GM11168 (cell line): ENCODE measurements around the gene TNFRSF11A.

Experiments used
- in situ Hi-C: fragments of 300-500 bp; cut with MboI; formaldehyde crosslinking; loops from one replicate; pipeline ENCODE4 v1.12.0; 2022; ENCODE audit warnings: low sequenced_read_pairs; ENCODE audit not compliant: unreplicated experiment

Gene TNFRSF11A

DNA sequence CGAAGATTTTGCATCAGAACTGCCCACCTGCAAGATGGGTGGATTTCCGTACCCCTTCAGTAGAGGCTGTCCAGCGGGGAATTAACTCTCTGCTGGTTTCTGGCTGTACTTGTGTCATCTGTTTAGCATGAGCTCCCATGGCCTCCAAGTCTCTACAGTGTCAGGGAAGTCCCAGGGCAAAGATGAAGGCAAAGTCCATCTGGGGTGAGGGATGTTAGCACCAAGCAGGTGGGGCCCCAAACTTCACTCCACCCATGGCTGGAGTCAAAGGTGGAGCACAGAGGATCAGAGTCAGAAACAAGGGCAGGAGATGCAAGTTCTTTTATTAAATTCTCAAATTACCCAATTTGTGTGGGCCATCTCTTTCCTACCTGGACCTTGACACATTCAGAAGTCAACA, 78.0 kb downstream of the TNFRSF11A start:
- in situ Hi-C loops = no loop called here

DNA sequence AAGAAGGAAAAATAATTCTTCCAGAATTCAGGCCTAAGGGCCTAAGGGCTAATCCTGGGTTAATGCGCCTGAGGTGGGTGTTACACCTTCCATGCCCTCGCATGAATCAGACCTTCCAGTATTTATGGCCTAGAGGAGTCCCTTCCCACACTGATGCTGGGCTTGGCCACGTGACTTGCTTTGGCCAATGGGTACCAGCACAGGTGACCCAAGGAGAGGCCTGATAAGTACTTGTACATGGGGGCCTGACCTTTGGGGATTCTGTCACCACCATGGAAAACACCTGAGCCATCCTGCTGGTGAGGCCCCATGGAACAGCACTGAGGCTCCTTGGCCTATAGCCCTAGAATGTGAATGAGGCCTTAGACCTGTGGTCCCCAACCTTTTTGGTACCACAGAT, 79.8 kb downstream of the TNFRSF11A start:
- in situ Hi-C loops = no loop called here

DNA sequence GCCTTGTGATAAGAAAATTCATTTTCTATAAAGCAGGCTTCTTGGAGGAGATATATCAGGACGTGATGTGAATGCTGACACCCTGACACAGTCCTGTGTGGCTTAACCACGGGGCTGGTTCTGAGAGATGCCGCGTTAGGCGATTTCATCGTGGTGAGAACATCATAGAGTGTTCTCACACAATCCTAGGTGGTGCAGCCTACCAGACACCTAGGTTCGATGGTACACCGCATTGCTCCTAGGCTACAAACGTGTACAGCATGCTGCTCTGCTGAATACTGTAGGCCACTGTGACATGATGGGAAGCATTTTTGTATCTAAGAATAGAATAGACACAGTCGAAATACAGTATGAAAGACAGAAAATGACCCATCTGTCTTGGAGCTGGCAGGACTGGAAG, 82.5 kb downstream of the TNFRSF11A start:
- in situ Hi-C loops = no loop called here

DNA sequence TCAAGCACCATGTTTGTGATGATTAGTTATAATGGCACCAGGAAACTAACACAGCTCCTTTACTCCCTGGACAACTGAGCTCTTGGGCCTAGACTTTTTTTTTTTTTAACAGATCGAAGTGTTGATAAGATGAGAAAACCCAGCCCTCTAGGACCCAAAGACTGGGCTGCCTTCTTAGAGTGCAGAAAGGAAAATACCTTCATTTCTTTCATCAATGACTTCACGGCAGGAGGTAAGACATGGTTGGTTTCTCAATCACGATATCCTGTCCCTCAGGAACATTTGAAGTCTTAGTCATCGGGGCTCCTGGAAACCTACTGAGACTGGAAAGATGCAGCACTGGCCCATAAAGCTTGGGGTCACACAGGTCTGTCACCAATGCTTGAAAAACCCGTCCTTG, 84.7 kb downstream of the TNFRSF11A start:
- in situ Hi-C loops = no loop called here

DNA sequence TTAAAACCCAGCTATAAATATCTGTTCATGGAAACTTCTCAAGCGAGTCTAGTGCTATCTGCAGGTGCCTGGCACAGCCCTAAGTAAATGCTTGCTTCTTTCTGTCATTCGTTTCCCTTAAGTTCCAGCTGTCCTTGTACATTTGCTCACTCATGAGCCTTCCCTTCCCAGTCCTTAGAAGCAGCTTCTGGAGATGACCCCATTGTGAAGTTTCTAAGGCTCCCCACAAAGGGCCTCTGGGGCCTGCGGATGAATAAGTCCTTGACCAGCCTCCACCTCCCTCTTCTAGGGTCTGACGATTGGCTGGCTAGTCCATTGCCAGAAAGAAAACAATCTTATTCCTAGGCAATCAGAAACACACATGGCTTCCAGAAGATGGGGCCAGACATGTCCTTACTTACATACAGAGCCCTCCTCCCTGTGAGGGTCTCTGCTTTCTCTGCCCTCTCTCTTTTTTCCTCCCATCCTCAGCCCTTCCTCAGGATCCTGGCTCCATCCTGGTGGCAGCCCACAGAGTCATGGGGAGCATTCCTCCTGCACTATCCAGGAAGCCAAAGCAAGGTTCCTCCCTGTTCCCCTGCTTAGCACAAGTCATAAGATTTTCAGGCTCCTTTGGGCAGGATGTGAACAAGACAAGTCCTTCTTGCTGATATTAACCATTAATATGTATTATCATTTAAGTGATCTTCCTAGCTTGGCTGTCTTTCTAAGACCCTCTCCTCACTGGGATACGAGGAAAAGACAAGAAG, 87.3 kb downstream of the TNFRSF11A start:
- in situ Hi-C loops = no loop called here

DNA sequence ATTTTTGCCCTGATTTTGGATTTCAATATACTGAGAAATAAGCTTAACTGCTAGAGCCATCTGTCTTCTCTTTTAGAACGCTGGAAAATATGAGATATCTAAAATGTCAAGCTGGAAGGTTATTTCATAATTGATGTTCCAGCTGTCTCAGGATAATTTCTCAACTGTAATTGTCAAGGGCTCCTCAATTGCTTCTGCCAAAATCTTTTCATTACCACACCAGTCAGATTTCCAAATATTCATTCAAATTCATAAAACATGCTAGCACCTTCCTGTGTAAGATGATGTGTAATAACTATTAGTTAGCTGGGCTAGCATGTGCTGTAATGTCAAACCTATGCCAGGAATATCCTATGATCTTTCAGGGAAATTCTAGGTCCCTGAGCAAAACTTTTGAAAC, 88.1 kb downstream of the TNFRSF11A start:
- in situ Hi-C loops = no loop called here

DNA sequence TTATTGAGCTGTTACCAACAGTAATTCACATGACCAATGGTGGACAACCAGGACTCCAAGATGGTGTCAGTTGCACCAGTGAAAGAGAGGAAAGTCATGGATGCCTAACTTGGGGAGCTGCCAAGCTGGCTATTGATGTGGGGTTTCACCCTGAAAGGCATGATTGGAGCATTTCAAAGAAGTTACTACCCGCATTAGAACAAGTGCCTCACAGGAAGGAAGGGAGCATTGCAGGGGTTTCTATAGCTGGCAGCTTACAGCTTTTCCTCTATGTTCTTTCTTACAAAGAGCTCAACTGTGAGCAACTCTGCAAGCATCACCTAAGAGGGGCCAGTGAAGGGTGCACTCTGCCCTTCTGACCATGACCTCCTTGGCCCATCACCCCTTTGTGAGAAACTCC, 93.1 kb downstream of the TNFRSF11A start:
- in situ Hi-C loops = no loop called here

DNA sequence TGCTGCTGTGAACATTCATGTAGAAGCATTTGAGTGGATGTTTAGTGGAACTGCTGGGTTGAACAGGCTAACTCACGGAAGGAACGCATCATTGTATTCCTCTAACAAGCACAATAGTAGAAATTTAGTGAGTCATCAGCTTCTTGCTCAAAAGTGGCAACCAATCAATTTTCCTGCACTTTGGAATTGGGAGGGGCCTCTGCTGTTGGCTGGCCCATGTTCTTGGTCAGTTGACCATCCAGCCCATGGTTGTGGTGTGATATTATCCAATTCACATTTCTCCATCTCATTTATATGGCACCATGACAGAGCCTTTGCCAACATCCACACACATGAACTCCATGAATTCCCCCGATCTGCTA, 95.0 kb downstream of the TNFRSF11A start:
- in situ Hi-C loops = no loop called here

DNA sequence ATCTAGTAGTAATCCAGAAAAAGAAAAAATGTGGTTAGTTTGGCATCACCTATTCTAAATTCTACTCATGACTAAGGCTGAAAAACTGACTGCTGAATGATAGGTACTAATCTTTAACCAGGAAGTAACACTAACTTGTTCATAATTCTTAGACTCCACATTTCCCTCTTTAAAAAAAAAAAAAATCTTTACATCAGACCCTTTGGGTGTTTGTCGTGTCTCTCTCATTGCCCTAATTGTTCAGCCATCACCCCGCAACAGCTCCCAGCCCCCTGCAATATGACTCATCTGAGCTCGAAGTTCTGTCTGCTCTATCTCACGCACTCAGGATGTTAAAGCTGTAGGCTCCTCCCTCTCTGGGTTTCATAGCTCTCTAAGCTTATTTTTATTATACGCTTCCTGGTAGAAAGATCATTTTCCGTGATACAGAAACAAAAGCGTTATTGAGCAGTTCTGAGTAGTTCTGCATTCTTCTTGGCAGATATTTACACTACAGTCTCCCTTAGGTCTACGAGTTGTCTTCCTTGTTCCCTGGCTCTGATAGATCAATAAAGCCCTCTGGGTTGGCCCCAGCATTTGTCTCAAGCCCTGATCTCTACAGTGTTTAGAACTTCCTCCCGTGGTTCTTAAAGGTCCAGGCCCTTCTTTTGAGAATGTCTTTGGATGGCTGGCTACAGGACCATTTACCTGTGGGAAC, 95.6 kb downstream of the TNFRSF11A start:
- in situ Hi-C loops = no loop called here

DNA sequence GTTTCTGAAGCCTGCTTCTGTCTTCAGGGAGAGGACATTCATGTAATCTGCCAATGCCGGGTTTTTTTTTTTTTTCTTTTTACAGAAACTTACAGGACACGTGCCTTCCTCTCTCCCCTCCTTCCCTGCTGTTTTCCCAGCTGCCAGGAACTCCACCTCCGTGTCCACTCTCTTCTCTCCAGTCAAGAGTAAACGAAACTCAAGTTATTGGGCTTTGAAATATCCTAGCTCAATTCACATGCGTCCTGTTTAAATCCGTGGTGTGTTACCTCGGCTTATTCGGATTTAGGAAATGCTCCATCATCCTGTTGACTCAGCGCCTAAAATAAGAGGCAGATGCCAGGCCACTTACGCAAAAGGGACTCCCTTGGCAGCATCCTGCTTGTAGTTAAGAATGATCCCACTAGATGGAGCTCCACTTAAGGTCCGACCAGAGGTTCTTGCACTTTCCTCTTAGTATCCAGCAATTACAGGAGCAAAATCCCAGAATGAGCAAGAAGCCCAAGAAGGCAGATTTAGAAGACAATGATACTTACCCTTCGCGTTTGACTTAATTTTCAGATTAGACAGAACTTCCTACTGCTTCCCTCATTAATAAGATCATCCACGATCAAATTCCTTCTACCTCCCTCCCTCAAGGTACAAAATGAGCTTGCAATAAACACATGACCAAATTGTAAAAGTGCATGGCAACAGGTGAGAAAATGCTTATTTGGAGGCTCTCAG, 100.5 kb downstream of the TNFRSF11A start:
- in situ Hi-C loops = no loop called here

DNA sequence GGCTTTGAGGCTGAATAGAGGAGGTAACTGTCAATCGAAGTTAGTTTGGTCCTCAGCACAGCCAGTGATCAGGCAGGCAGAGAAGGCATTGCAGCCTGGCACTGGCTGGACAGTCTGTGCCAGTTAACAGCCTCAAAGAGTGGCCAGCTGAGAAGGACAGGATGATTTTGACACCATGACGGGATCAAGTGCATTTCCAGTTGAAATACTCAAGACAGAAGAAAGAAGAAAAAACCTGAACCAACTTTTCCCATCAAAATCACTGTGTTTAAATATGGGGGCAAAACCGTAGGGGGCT, 101.0 kb downstream of the TNFRSF11A start:
- in situ Hi-C loops = no loop called here

DNA sequence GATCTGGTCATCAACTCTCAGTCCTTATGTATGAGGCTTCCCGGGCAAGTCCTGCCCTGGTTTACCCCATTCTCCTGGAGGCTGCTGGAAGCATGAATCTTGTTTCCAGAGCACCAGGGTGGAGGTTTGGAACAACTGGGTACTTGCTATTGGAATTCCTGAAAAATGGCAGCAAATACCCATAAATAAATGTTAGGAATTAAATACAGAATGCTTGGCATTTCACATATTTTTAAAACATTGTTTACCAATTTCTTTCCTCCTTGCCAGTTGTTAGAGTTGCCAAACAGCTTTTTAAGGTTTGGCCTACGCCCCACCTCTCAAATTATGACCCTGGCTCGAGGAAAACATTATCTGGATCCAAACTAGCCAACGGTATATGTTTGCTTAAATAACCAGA, 107.1 kb downstream of the TNFRSF11A start:
- in situ Hi-C loops = no loop called here

DNA sequence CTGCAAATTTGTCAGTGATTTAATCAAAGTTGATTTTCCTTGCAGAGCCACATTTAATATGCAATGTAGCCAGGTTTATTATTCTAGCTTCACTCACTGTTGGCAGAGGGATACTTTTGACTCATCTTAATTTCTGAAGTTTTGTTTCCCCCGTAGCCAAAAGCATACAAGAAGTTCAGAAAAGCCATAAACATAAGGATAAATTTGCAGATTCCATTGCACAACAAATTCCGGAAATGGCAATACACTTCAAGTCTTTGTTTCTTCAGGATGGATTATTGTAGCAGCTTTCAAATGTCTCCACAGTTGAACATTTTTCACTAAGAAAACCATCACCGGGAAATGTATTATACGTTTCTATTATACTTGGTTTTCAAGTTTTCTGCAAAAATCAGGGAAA, 109.7 kb downstream of the TNFRSF11A start:
- in situ Hi-C loops = no loop called here

DNA sequence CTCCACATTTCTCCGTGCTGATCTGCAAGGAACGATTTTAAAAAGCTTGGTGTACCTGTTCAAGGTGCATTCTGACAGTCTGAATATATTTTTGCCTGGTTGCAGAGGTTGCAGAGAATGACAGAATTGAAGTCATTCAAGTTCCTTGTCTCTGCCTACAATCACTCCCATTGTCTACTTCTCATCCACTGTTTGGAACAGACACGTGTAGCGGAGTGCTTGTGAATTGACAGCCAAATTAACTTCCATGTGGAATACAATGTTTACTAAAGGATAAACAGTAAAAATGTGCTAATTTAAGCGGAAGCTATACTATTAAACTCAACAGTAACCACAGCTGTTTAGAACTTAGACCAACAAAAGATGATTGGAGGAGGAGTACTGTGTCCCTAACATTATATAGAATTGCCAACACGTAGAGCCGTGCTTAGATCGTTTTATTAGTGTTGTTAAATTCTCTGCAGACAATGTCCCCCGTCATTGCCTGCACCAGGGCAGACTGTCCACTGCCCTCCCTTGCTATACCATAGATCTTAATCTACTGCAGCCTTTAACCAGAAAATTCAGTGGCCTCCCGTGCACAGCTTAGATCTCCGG, 110.4 kb downstream of the TNFRSF11A start:
- in situ Hi-C loops = no loop called here

DNA sequence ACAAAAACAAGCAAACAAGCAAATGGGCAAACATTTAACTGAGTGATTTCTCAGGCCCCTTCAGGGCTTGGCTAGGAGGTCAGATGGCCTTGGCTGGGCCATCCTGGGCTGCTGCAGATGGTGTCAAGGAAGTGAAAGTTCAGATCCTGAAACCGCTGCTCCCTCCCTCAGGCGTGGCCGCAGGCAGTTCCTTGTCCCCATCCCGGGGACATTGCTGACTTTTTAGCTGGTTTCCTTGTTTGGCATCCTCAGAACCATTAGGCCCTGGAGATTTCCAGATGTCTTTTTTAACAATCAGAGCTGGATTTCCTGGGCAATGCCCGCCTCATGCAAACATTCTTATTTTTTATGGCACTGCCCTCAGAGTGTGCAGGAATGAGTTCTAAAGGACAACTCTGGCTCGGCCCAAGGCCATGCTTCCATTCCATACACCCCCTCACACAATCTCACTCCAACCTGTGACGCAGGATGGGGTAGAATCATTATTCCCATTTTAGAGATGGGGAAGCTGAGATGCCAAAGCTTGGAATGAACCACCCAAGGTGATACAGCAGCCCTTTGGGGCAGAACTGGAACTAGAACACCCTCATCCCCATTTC, 111.6 kb downstream of the TNFRSF11A start:
- in situ Hi-C loops = no loop called here

DNA sequence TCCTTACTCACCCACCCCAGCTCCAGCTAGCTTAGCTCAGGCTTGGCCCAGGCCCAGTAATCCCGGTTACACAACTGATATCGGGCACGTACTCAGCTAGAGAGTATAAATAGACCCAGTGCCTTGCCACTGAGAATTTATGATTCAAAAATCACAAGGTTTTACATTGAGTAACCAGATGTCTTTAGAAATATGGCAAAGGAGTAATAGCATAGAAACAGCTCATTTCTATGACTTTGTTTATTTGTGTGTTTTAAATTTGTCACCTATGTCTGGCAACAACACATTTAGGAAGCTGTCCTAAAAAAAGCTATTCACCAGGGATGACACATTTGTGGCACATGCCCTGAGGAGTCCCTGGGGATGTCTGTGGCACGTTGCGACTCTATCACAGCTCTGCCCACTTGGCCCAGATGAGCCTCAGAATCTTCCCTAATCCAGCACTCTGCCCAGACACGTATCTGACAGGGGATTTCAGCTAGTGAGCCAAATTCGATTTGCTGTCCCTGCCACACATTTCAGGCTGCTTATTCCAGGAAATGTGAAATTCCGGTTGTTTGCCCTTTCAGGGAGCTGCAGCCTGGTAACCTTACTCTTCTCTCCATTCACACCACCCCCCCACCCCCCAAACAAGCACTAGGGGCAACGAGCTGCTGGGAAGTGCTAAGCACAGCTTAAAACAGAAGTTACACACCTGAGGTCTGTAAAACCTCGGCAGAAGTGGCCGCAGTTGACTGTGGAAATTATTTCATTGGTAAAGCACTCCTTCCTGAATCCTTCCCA, 112.3 kb downstream of the TNFRSF11A start:
- in situ Hi-C loops = no loop called here

DNA sequence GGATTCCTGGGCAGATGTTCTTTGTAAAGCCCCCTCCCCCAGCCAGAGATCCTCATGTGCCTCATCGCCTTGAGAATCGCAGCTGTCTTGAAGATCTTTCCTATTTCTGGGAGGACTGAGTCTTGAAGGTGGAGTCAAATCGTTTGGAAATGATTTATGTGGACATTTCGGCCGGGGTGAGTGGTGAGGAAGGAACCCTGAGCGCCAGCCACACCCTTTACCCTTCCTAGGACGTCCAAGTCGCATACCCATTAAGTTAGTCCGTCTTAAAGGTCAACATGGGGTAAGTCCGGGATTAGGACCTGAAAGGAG, 112.9 kb downstream of the TNFRSF11A start:
- in situ Hi-C loops = no loop called here

DNA sequence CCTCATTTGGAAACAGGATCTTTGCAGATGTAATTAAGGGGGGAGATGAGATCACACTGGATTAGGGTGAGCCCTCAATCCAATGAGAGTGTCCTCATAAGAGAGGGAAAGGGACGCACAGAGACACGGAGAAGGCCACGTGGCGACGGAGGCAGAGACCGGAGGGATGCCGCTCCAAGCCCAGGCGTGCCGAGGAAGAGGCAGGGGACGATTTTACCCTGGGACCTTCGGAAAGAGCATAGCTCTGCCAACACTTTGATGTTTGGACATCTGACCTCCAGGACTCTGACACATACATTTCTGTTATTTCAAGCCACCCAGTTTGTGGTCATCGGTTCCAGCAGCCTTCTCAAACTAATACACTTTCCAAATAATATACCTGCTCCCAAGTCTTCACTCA, 113.3 kb downstream of the TNFRSF11A start:
- in situ Hi-C loops = no loop called here

DNA sequence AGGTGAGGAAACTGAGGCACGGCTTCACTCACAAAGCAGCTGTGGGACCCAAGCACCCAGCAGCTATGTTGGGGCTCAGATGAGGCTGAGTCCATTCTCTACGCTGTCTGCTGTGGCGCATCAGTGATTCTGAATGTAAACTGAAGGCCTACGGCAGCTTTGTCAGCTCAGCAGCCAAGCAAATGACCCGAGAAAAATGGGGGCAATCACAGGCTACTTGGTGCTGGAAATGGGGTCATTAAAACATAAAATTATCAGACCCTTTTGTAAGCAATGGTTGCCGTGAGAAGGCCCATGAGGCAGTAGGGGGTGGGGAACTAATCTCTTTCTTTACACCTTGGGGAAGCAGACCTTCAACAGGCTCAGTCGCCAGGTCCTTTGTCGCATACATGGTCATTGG, 113.8 kb downstream of the TNFRSF11A start:
- in situ Hi-C loops = no loop called here
